ENCODE results near the gene AGER. TPM values are rescaled to one million over a fixed set of nuclear protein-coding genes. Genes with fewer than 3 reads are reported as not detected.

AGER gene
- total and polyA plus RNA-seq, 9 of the 15 experiments (the other 6 are each of a cell fraction or from before 2014, with no cell fraction given) = 1.2 to 11.5 (median 4.1) TPM

GRCh38 chr6:32196682-32197616 lies 12.9 kb upstream of the AGER start (continued):
- no peak for TF ChIP-seq CREB1 (IDR thresholded peaks at IDR 0.05)
- TF ChIP-seq CREB1 (CRISPR knock-in tag; IDR thresholded peaks at IDR 0.05) = 0 out of 2 replicates have a peak, but pooled peaks have one; percentile 17
- 0 out of 2 replicates have a peak, but pooled peaks have one; percentile 81 for TF ChIP-seq GTF2E2 (tag; IDR thresholded peaks at IDR 0.05)
- peak; percentile 36 for TF ChIP-seq CREM (IDR thresholded peaks at IDR 0.05; ENCODE audit: low read depth)
- peak; percentile 86 for TF ChIP-seq CBFA2T3 (IDR thresholded peaks at IDR 0.05)
- peak; percentile 2 to 55; a peak in 2 of 4 replicates for TF ChIP-seq KDM1A (IDR thresholded peaks at IDR 0.05)
- TF ChIP-seq MEF2D (tag; conservative IDR thresholded peaks at IDR 0.05; ENCODE audit: low read depth) = 0 out of 2 replicates have a peak, but pooled peaks have one; percentile 44
- peak; percentile 56; the same call in 1 of the 2 replicates for TF ChIP-seq NCOR1 (IDR thresholded peaks at IDR 0.05)
- TF ChIP-seq RERE (CRISPR knock-in tag; IDR thresholded peaks at IDR 0.05; ENCODE audit: borderline replicate concordance) = 0 out of 2 replicates have a peak, but pooled peaks have one; percentile 76
- peak; percentile 70 for TF ChIP-seq FOXP1 (CRISPR knock-in tag; IDR thresholded peaks at IDR 0.05)
- peak; percentile 16; the same call in 1 of the 2 replicates for TF ChIP-seq VEZF1 (CRISPR knock-in tag; IDR thresholded peaks at IDR 0.05)
- TF ChIP-seq ZBTB7A (IDR thresholded peaks at IDR 0.05; ENCODE audit: borderline replicate concordance, control insufficient read depth, low read depth, low read length) = 0 out of 2 replicates have a peak, but pooled peaks have one; percentile 4
- no peak for TF ChIP-seq MXD1 (CRISPR knock-in tag; IDR thresholded peaks at IDR 0.05; ENCODE audit: borderline replicate concordance, poor library complexity, severe bottlenecking)
- peak; percentile 46; the same call in 1 of the 2 replicates for TF ChIP-seq ZNF316 (IDR thresholded peaks at IDR 0.05)
